Effector memory CD8-positive, alpha-beta T cell (primary cell): ENCODE measurements around the gene KIF3B.
"Not testable (repeated sequence)": the region's sequence is repeated elsewhere in the genome, so short reads cannot be mapped to it uniquely, and the experiment has no call there.

Experiments
- ATAC-seq: fragments of 150-1000 bp; cut with Tn5 transposase; replicated peaks from 2 replicates; pipeline ENCODE4 v1.10.0; 2021; ENCODE audit warnings: mild to moderate bottlenecking, moderate library complexity
- DNase-seq, 3 experiments: peaks; one replicate each; pipeline ENCODE4 v3.0.0; 2021
- H3K27ac Mint-ChIP-seq, 2 donors: one replicate each; pipeline ENCODE4 v1.8.0; 2022; ENCODE audit warnings: mild to moderate bottlenecking in 2 of 2, mixed read lengths in 2 of 2, moderate library complexity in 2 of 2
- H3K27me3 Mint-ChIP-seq, 2 donors: one replicate each; pipeline ENCODE4 v1.8.0; 2022; ENCODE audit warnings: mixed read lengths in 2 of 2
- H3K36me3 Mint-ChIP-seq: one replicate; pipeline ENCODE4 v1.8.0; 2022; ENCODE audit warnings: mild to moderate bottlenecking, moderate library complexity, mixed read lengths; ENCODE audit not compliant: insufficient read depth
- H3K4me1 Mint-ChIP-seq, 2 donors: one replicate each; pipeline ENCODE4 v1.8.0; 2022; ENCODE audit warnings: low read depth in 2 of 2, mixed read lengths in 2 of 2
- H3K4me3 Mint-ChIP-seq, 2 donors: one replicate each; pipeline ENCODE4 v1.8.0; 2022; ENCODE audit warnings: mild to moderate bottlenecking in 2 of 2, mixed read lengths in 2 of 2, moderate library complexity in 2 of 2
- H3K9me3 Mint-ChIP-seq, 2 donors: one replicate each; pipeline ENCODE4 v1.8.0; 2022; ENCODE audit warnings: mixed read lengths in 2 of 2

KIF3B gene

GRCh38 chr20:32333181-32333987 is 55.9 kb downstream of the KIF3B start:
- Mint-ChIP-seq H3K36me3 (peaks cover 18% of the 10 kb centered on the region), H3K4me3 (peak overlapping the region; percentile 42 to 76), H3K9me3 (no peaks in the 10 kb centered on the region), H3K4me1 (peaks cover 30% of the 10 kb centered on the region in 2 donors), H3K27me3 (no peaks in the 10 kb centered on the region), H3K27ac (peak overlapping the region; percentile 89 to 98)
- DNase-seq = no peak
- ATAC-seq = peak; percentile 38

- H3K9me3 Mint-ChIP-seq = no peaks in the 10 kb centered on the region
- peak overlapping the region; percentile 42 to 76 for H3K4me3 Mint-ChIP-seq
- H3K4me1 Mint-ChIP-seq = peaks cover 30 to 32% of the 10 kb centered on the region in 2 donors
- peak overlapping the region; percentile 89 to 98 for H3K27ac Mint-ChIP-seq
- peak; percentile 26 to 46 (median 26) for DNase-seq
- peak; percentile 85 for ATAC-seq
- H3K36me3 Mint-ChIP-seq = peaks cover 18% of the 10 kb centered on the region
- no peaks in the 10 kb centered on the region for H3K27me3 Mint-ChIP-seq
Measured at GRCh38 chr20:32333988-32334885, 56.8 kb downstream of the KIF3B start.

- ATAC-seq (no peak), DNase-seq (no peak)
- H3K27ac Mint-ChIP-seq = peak overlapping the region in 1 of 2 donors; percentile 28
- H3K9me3 Mint-ChIP-seq = no peaks in the 10 kb centered on the region
- no peaks in the 10 kb centered on the region for H3K27me3 Mint-ChIP-seq
- H3K4me1 Mint-ChIP-seq = peaks cover 29 to 32% of the 10 kb centered on the region in 2 donors
- H3K36me3 Mint-ChIP-seq = peaks cover 11% of the 10 kb centered on the region
- H3K4me3 Mint-ChIP-seq = no peak overlapping the region
Measured at GRCh38 chr20:32336918-32337347, 59.5 kb downstream of the KIF3B start.

- peaks cover 11% of the 10 kb centered on the region for H3K36me3 Mint-ChIP-seq
- H3K9me3 Mint-ChIP-seq = no peaks in the 10 kb centered on the region
- DNase-seq = no peak
- H3K27ac Mint-ChIP-seq = no peak overlapping the region
- H3K27me3 Mint-ChIP-seq = no peaks in the 10 kb centered on the region
- peaks cover 19 to 21% of the 10 kb centered on the region in 2 donors for H3K4me1 Mint-ChIP-seq
- ATAC-seq = no peak
- H3K4me3 Mint-ChIP-seq = no peak overlapping the region
Measured at GRCh38 chr20:32337937-32338661, 60.6 kb downstream of the KIF3B start.

GRCh38 chr20:32338665-32339064 is 61.2 kb downstream of the KIF3B start:
- DNase-seq = no peak
- H3K36me3 Mint-ChIP-seq = peaks cover 11% of the 10 kb centered on the region

GRCh38 chr20:32339116-32339515 is 61.7 kb downstream of the KIF3B start:
- no peaks in the 10 kb centered on the region for H3K27me3 Mint-ChIP-seq
- H3K4me3 Mint-ChIP-seq = no peak overlapping the region
- peak overlapping the region in 1 of 2 donors; percentile 26 for H3K27ac Mint-ChIP-seq
- ATAC-seq = no peak
- H3K9me3 Mint-ChIP-seq = no peaks in the 10 kb centered on the region
- DNase-seq = no peak
- H3K4me1 Mint-ChIP-seq = peaks cover 9 to 12% of the 10 kb centered on the region in 2 donors
- peaks cover 11% of the 10 kb centered on the region for H3K36me3 Mint-ChIP-seq

More at GRCh38 chr20:32338665-32339064, 61.2 kb downstream of the KIF3B start:
- Mint-ChIP-seq H3K27ac (peak overlapping the region in 1 of 2 donors; percentile 26), H3K9me3 (no peaks in the 10 kb centered on the region), H3K4me3 (no peak overlapping the region), H3K4me1 (peaks cover 14 to 17% of the 10 kb centered on the region in 2 donors), H3K27me3 (no peaks in the 10 kb centered on the region)
- ATAC-seq = no peak

- H3K27ac Mint-ChIP-seq, H3K36me3 Mint-ChIP-seq, H3K27me3 Mint-ChIP-seq, H3K9me3 Mint-ChIP-seq, DNase-seq, H3K4me3 Mint-ChIP-seq, ATAC-seq, H3K4me1 Mint-ChIP-seq: not testable (repeated sequence)
Measured at GRCh38 chr20:32341053-32341452, 63.6 kb downstream of the KIF3B start.

- Mint-ChIP-seq H3K4me1 (peaks cover 2 to 4% of the 10 kb centered on the region in 2 donors), H3K4me3 (no peak overlapping the region)
Measured at GRCh38 chr20:32343439-32343838, 66.0 kb downstream of the KIF3B start.

GRCh38 chr20:32344835-32345506 is 67.5 kb downstream of the KIF3B start:
- Mint-ChIP-seq H3K4me3 (no peak overlapping the region), H3K27ac (no peak overlapping the region), H3K36me3 (no peaks in the 10 kb centered on the region), H3K4me1 (peaks cover 0 to 4% of the 10 kb centered on the region in 2 donors), H3K9me3 (no peaks in the 10 kb centered on the region), H3K27me3 (no peaks in the 10 kb centered on the region)
- ATAC-seq (no peak), DNase-seq (no peak)

More at GRCh38 chr20:32343439-32343838, 66.0 kb downstream of the KIF3B start:
- Mint-ChIP-seq H3K36me3 (no peaks in the 10 kb centered on the region), H3K27me3 (no peaks in the 10 kb centered on the region), H3K9me3 (no peaks in the 10 kb centered on the region), H3K27ac (no peak overlapping the region)
- no peak for DNase-seq
- no peak for ATAC-seq

GRCh38 chr20:32348207-32348606 is 70.8 kb downstream of the KIF3B start:
- ATAC-seq (no peak), DNase-seq (no peak)
- peaks cover 4% of the 10 kb centered on the region for H3K36me3 Mint-ChIP-seq
- no peak overlapping the region for H3K4me3 Mint-ChIP-seq
- no peak overlapping the region for H3K27ac Mint-ChIP-seq
- H3K9me3 Mint-ChIP-seq = no peaks in the 10 kb centered on the region
- H3K27me3 Mint-ChIP-seq = no peaks in the 10 kb centered on the region
- H3K4me1 Mint-ChIP-seq = peaks cover 0 to 4% of the 10 kb centered on the region in 2 donors

GRCh38 chr20:32350421-32350820 is 73.0 kb downstream of the KIF3B start:
- H3K4me1 Mint-ChIP-seq = no peaks in the 10 kb centered on the region
- ATAC-seq (no peak), DNase-seq (no peak)
- H3K36me3 Mint-ChIP-seq = peaks cover 4% of the 10 kb centered on the region
- H3K27me3 Mint-ChIP-seq = no peaks in the 10 kb centered on the region
- no peaks in the 10 kb centered on the region for H3K9me3 Mint-ChIP-seq
- H3K27ac Mint-ChIP-seq = no peak overlapping the region
- H3K4me3 Mint-ChIP-seq = no peak overlapping the region

- Mint-ChIP-seq H3K4me3 (no peak overlapping the region), H3K27me3 (no peaks in the 10 kb centered on the region), H3K27ac (no peak overlapping the region), H3K36me3 (peaks cover 4% of the 10 kb centered on the region), H3K9me3 (no peaks in the 10 kb centered on the region), H3K4me1 (peaks cover under 1% of the 10 kb centered on the region in 2 donors)
- DNase-seq = no peak
- ATAC-seq = no peak
Measured at GRCh38 chr20:32352121-32352720, 74.8 kb downstream of the KIF3B start.
